ENCODE measurements around the gene MTMR10.

MTMR10 gene

DNA sequence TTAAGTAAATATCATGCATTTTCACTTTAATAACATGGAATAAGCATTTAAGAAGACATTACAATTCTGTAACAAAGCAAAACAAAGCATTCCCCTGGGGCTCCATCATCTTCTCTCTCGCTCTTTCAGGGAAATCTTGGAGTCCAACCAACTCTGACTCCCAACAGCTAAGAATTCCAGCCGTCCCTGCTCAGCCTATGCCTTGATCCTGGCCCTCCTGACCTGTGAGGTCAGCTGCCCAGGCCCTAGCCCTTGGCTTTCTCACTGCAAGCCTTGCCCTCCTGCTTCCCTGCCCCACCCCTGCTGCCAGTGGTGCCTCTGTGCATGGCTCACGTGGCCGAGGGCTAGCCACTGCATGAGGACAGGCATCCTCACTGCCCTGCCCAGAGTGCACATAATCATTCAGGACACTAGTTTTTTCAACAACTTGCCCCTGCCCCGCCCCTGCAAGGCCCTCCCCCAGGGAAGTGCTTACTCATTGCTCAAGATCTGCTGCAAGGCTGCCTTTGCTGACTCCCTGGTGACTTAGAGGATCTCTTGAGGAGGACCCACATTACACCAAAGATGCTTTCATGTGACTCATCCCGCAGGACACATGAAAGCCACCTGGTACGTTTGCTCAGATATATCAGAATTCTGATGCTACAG, 37.6 kb downstream of the MTMR10 start:
- DNase-seq, result peak; percentile 66

DNA sequence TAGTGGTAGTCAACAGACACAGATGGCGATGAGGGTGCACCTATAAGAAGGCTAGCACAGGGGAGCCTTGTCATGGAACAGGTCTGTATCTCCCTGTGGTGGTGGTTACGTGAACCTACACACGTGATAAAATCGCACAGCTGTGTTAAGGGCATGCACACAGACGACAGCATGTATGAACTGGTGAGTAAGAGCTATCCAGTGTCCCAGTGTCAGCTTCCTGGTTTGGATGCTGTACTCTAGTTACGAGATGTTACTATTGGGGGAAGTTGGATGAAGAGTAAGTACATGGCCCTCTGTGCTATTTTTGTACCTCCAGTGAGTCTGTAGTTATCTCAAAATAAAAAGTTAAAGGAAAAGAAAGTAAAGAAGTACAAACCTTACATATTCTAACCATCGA, 38.2 kb downstream of the MTMR10 start:
- no peak for DNase-seq

DNA sequence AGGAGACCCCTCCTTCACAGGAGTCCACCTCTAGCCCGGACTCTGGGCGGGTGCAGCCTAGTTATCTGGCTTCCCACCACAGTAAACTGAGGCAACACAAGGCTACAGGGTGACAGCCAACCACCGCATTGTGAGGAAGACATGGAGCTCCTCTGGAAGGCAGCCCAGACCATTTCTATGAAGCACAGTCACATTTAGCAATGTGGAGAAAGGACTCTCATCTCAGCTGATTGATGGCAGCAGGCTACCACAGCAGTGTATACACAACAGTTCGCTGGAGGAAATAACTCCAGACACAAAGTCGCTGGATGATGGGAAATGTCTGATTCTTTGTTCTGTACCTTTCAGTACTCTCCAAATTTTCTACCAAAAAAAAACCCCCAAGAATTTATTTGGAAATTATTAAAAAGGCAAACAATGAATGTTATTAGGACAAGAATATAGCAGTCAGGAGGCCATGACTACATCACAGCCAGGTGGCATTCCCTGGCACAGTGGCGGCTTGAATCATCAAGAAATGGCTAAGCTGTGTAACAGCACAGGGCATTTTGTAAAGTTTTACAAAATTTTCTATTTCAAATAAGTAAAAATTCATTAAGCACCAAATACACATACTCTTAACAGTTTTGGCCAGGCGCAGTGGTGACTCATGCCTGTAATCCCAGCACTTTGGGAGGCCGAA, 47.6 kb downstream of the MTMR10 start:
- DNase-seq, result no peak

DNA sequence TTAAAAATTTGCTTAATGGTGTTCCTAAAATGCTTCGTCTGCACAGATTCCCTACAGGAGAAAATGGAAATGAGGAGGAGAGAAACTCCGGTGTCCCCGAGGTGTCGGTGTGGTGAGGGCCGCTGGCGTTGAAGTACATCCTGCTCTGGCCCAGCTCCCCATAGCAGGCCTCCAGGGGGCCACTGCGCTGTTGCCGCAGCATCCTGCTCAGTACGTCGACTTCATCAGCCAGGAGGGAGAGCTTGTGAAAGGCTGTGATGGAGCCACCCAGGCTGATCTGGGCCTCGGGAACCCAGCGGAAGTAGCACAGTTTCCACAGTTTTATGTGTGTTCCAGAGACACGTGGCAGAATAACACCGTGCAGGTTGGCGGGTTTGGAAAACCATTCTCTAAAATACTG, 49.9 kb downstream of the MTMR10 start:
- DNase-seq, result no peak

DNA sequence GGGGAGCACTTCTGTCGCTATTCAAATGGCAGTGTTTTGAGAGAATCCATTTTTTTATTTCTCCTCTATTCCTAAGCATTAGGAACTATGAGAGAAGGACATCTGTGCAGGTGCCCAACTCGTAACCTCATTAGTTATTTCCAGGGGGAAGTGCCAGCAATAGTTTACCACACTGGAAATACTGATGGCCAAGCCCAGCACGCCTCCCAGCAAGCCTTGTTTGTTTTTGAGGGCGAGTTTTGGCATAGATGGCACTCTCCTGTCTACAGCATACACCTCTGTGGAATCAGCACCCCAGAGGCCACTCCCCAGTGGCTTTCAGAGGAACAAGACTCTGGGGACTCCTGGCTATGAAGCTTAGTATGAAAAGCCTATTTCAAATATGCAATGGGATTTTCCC, 51.1 kb downstream of the MTMR10 start:
- DNase-seq, result no peak

DNA sequence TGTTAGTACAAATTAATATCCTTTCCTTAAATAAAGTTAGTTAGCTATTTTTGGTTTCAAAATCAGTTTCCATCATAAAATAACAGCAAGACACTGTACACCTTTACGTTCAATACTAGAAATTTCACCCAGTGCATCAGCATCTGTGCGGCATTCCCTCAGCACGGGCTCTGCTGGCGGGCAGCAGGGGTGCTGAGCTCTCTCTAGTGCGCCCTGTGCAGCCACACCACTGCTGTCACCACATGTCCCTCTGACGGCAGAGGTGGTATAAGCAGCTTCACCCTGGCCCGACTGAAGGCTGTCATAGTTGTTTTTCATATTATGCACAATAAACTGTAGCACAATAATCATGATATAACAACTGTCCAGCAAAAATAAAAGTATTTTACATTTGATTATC, 52.3 kb downstream of the MTMR10 start:
- DNase-seq, result no peak

DNA sequence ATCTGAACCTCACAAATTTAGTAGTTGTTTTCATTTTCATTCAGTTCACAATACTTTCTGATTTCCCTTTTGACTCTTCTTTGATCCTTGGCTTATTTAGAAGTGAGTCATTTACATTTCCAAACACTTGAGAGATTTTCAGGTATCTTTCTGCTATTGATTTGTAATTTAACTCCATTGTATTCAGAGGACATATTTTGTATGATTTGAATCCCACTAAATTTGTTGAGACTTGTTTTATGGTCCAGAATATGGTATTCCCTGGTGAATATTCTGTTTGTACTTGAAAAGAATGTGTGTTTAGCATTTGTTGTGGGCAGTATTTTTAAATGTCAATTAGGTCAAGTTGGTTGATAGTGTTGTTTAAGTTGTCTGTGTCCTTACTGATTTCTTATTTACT, 58.1 kb downstream of the MTMR10 start:
- no peak for DNase-seq

DNA sequence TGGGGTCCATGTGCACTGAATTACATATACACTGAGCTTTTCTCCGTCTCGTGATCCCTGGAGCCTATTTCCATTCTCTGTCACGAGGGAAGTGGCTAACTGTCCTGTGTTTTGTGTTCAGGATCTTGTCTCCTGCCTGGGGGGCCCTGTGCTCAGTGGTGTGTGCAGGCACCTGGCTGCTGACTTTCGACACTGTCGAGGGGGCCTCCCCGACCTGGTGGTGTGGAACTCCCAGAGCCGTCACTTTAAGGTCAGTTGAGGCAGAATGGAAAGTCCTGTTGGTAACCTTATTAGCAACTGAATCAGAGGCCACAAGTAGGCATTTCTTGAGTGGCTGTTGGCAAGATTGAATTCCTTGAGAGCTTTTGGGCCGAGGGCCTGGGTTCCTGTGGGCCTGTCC, 61.0 kb downstream of the MTMR10 start:
- no peak for DNase-seq

DNA sequence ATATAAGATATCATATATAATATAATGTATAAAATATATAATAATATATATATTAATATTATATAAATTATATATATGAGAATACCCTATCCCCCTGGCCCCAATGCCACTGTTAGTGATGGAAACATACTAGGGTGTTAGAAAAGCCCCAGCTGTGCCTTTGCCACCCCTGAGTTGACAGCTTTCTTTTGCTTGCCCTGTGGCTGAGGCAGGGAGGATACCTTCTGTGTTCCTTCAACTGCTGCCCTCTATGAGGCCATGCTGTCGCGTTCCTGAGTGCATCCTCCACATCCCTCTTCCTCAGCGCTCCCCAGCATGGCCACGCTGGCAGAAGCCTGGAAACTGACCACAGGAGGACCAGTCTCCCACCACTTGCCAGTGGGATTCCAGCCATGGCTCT, 61.4 kb downstream of the MTMR10 start:
- DNase-seq, result no peak

DNA sequence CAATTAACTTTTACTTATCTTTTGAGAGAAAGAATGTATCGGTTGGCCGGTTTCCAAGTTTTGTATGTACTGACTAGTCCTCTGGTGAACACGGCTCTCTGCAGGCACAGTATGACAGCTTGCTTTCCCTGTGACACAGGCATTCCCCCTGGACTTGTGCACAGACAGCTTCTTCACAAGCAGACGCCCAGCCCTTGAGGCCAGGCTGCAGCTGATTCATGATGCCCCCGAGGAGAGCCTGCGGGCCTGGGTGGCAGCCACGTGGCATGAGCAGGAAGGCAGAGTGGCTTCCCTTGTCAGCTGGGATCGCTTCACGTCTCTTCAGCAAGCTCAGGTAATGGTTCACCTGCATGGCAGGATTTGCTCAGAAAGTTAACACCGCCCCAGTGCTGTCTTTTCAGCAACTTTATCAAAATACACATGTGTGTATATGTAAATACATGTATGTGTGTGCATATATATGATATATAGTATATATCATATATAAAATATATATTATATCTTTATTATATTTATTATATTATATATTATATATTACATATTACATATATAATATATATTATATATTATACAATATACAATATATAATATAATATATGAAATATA, 62.3 kb downstream of the MTMR10 start:
- DNase-seq, result no peak

DNA sequence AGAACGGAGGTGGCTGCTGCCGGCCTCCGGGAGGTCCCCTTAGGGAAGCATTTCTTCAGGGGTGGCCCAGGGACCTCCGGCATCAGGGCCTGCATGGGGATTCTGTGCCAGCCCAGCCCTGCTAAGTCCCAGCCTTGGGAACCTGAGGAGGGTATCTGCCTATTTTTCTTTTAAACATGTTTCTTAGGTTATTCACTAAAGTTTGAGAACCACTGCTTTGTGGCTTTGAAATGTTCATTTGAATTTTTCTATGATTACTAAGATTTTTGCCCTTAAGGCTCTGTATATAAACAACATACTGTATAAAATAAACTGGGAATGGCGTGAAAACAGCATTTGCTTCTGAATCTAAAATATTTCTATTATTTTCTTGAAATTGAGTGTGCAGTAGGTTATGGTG, 63.4 kb downstream of the MTMR10 start:
- DNase-seq, result no peak

DNA sequence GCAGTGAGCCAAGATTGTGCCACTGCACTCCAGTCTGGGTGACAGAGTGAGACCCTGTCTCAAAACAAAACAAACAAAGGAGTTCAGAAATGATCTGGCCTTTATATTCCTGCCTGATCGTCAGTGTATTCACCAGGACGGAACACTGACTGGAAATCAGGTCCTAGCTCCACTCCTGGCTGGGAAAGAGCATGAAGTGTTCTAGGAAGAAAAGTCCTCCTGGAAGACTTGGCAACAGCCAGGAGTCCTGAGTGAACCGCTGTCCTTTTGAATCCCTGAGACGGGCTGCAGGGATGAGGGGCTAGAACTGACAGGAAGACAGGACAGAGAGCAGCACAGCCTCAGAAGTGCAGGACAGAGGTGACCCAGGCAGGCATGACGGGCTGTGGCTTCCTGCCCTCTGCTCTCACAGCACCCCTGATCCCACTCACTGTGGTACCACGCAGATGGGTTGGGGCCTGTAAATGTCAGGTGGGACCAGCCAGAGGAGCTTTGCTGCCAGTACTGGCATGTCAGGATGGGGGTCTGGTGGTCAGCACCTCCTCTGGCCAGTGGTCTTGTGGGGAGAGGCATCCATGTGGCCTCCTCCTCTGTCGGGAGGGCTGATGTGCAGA, 64.2 kb downstream of the MTMR10 start:
- no peak for DNase-seq

DNA sequence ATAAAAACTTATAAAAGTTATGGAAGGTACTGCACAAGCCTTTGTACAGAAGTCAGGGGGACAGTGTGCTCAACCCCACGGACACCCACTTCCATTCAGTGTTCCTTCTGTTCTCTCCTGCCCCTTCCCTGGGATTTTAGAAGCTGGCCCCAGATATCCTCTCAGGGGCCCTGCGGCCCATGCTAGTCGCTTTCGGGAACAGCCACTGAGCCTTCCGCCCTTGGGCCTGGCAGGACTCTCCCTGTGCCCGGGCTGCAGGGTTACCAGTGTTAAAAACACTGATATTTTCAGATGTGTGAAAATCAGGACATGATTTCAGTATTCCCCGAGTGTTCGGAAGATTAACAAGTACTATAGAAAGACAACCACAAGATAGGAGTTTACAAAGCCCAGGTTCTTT, 65.3 kb downstream of the MTMR10 start:
- no peak for DNase-seq

DNA sequence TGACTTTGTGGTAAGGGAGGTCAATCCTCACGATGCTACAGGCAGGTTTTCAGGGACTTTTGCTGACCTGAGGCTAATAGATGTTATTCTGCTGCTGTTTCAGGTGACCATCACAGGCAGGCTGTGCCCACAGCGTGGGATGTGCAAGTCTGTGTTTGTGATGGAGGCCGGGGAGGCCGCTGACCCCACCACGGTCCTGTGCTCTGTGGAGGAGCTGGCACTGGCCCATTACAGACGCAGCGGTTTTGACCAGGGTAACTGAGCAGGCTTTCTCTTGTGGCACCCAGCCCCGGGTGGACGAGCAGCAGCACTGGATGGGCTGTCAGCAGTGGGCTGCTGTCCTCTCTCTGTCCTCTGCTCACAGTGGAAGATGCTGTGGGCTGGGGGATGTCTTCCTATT, 65.7 kb downstream of the MTMR10 start:
- no peak for DNase-seq

DNA sequence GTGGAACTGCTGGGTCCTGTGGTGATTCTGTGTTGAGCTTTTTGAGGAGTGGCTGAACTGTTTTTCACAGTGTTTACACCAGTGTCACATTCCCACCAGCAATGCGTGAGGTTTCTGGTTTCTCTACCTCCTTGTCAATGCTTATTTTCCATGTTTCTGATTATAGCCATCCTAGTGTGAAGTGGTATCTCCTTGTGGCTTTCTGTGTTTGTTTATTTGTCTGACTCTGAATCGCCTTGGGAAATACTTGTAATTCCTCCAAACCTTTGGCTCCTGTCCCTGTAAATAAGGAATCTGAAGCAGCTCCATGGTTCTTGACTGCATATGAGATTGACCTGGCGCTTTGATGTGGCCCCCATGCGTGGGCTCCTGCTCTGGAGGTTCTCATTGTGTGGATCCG, 67.1 kb downstream of the MTMR10 start:
- DNase-seq, result no peak

DNA sequence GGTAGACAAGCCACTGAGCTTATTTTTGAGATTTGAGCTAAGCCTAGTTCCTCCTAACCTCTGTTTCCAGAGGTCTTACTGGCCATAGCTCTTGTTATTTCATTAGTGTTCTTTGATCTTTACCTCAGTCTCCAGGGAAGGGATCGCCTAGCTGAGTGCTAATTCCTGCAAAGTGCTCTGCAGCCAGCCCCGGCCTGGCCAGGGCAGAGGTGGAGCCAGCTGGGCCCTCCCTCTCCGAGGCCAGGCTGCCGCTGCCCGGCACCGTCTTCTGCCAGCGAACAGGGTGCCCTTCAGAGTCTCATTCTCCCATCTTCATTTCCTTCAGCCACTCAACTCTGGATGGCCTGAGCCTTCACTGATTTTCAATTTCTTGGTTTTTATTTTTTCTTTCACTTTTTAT, 68.0 kb downstream of the MTMR10 start:
- no peak for DNase-seq

DNA sequence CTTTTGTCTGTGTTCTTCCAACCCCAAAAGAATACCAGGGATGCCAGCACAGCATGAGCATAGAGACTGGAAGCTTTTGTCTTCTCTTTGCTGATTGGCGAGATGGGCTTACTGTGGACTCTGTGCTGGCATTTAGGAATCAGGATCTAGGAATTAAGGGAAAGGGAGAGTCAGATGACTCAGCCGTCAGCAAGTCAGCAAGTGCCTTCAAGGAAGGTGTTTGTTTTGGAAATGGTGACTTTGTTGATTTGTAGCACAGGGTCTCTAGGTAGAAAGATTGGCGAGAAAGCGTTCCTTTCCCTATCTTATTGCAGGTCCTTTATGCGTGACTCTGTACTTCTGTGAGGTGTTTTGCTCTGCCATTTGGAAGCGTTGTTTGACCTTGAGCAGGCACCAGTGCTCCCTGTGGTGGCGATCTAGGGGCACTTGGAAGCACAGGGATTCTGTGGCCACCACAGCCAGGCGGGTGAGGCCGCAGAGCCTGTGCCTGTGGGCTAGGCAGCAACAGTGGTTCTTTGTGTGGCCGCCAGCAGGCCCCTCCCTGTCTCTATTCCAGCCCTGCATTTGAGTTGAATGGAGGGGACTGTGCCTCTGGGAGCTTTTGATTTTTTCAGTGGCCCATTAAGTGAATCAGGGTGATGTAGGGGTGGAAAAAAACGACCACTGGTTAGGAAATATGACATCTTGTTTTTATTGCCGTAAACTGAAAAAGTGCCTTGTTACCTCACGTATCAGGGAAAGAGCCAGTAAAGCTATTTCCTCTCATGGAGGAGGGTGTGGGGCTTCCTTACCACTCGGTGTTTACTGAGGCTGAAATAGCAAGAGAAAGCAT, 68.7 kb downstream of the MTMR10 start:
- DNase-seq, result no peak

DNA sequence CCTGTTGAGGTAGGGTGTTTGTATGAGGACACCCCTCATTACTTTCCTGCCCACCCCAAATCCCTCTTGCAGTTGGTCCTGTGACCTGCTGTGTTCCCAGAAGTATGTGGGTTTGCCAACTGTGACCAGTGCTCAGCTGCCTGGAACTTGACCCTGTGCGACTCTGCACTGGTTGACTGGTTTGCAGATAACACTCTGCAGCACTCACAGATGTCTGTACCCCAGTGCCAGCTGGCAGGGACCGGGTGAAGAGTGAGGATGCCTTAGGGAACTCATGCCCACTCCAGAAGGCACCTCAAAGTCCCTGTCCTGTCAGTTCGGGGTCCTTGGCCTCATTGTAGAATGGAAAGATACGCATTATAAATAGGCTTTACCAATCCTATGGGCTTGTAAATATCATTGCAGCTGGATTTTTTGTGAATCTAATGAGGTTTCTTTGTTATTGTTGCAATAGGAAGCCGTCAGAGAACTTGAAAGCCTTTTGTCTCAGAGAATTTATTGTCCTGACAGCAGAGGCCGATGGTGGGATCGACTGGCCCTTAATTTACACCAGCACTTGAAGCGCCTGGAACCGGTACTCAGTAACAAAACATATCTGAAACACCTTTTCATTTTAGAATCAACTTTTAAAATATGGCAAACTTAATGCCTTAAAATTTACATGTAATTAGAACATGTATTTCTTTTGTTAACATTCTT, 69.5 kb downstream of the MTMR10 start:
- no peak for DNase-seq

DNA sequence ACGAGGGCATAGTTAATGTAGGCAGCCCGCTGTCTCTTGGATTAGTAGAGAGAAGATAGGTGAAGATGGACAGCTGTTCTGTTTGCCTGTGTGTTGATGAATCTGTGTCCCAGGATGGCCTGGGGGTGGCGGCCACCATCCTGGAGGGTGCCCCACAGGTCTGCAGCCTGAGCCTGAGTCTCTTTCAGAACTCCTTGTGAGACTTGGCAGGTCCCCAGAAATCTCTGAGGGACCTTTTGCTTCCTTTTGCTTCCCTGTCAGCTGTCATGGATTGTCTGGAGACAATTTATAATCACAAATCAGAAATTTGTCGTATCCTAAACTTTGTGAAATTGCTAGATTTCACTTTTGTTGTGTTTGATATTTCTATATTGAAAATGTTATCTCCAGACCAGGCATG, 70.3 kb downstream of the MTMR10 start:
- no peak for DNase-seq

DNA sequence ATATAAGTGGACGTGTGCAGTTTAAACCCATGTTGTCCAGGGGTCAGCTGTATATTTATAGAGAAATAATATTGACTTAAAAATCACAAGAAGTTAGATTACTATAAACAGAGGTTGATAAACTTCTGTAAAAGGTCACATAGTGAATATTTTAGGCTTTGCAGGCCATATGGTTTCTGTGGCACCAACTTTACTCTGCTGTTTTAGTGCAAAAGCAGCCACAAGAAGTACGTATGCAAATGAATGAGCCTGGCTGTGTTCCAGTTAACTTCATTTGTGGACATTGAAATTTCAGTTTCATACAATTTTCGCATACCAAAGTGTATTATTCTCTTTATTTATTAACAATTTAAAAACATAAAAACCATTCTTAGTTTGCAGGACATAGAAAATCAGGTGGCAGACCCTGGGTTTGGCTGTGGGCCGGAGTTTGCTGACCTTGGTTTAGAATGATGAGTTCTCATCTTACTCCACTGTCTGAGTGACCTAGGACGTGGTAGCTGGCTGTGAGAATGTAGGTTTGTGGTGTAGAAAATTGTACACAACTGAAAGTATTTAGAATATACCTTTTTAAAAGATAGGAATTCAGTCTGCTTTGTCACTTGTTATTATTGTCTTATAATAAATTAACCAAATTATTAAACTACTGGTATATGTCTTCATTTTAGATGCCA, 71.4 kb downstream of the MTMR10 start:
- DNase-seq, result no peak

DNA sequence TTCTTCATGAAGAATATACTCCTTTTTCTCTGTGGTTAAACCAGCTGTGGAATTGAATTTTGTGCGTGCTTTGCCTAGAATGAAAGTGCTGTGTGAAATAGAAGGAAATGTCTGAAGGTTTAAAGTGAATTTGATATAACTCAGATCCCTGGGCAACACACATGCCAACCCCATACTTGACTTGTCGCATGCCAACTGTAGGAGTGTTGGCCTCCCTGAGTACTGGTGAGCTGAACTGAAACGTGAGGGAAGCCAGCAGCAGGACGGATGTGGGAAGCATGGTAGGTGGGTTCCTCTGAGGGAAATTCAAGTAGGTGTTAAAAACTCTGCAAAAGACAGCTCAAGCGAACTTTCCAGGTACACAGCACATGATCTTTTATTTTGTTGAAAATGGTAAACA, 73.1 kb downstream of the MTMR10 start:
- DNase-seq, result no peak

DNA sequence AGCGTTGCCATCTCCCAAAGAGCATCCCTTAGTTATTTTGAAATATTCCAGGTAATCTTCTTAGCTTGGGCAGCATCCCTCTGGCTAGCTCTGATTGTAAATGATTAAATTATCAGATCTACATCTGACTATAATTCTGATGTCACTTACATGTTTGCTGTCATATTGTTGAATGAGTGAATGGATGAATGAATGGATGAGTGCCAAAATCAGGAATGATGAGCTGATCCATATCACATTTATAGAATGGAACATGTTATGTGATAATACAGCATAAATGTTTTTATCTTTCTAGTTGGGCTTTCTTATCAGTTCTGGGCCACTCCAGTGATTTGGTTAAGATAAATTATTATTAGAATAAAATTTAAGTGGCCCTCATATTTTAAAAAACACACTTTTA, 73.8 kb downstream of the MTMR10 start:
- no peak for DNase-seq

All from OCI-M1 (cell line).